ENCODE measurements around the gene ANP32E.

ANP32E gene

GRCh38 chr1:150235852-150236613, at the start of gene ANP32E:
Gene ANP32E, minus strand, starts transcription at chr1:150236112. Its CDS starts 326 bp downstream, at chr1:150235786.
- TF ChIP-seq CTCF (IDR thresholded peaks at IDR 0.05; ENCODE audit: low read depth, low read length) = no peak; the same call in 1 of the 2 replicates

DNA sequence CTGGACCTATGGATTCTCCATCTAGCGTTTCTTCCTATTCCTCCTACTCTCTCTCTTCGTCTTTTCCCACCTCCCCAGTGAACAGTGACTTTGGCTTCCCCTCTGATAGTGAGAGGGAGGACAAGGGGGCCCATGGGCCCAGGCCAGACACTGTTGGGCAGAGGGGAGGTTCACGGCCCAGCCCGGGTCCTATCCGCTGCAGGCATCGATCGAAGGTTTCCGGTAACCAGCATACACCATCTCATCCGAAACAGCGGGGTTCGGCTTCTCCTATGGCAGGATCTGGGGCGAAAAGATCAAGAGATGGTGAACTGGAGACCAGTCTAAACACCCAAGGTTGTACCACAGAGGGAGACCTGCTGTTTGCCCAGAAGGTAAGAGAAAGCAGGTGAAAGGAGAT, 47.3 kb upstream of the ANP32E start:
- no peak for TF ChIP-seq CTCF (IDR thresholded peaks at IDR 0.05; ENCODE audit: low read depth, low read length)
- DNase-seq (ENCODE audit: extremely low read depth, low read depth) = no peak

More at GRCh38 chr1:150235852-150236613, at the start of gene ANP32E:
- peak; percentile 98 for DNase-seq (ENCODE audit: extremely low read depth, low read depth)

- TF ChIP-seq CTCF (IDR thresholded peaks at IDR 0.05; ENCODE audit: low read depth, low read length) = no peak
- DNase-seq (ENCODE audit: extremely low read depth, low read depth) = no peak
Measured at GRCh38 chr1:150282558-150282958, 46.6 kb upstream of the ANP32E start.

DNA sequence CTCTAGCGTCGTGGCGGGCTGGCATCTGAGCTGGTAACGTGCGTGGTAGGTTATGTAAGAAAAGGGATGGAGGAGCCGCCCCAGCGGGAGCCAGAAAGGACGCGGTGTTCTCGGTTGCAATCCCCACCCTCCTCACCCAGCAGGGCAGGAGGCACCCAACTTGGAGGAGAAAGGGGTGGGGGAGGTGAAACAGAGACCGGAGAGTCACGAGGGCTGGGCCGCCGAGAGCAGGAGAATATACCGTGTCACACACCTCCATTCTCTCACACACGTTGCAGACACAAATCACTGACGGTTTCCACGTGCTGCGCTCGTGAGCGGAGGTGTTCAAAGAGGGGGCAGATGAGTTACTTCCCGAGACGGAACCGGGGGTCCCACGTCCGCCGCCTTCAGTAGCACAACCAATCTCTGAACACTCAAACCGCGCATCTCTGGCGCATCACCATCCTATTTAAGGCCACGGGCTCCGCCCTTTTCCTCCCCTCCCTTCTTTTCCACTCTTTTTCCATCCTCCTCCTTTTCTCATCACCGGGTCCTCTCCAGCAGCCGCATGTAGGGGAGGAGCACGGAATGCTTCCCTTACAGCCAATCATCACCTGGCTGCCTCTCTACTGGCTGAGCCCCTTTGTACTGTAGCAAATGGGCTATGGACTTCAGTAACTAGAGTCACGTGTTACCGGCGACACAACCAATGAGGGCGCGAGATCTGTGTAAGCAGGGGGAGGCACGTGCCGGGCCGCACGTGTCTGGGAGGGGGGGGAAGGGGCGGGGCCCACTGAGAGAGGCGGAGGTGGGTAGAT, 46.0 kb upstream of the ANP32E start, which contains the start of gene CIART:
TSS of gene CIART (plus strand) at position 797 of the 800 bp plus-strand sequence. CDS start 714 bp downstream, outside the sequence.
- TF ChIP-seq CTCF (IDR thresholded peaks at IDR 0.05; ENCODE audit: low read depth, low read length) = no peak

DNA sequence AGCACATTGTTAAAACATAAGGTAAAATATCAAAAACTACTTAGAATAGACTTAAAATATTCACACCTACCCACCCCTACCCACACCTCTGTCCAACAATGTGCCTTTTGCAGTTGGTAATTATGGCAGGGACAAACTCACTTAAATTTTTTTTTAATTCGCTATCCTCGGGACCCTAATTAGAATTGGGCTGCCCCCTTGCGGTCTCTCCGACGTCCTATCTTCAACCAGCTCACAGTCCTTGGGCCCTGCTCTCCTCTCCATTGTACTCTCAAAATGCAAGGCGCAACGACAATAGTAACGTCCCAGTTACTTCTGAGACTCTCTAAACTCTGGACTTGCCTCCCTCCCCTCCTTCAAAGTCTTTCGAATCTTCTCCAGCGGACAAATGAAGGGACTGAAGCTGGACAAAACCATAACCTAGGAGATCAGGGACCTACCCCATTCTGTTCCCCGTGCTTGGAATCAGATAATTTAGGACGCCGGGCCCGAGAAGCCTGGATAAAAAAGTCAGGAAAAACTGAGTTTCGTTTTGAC, 45.4 kb upstream of the ANP32E start:
- no peak for DNase-seq (ENCODE audit: extremely low read depth, low read depth)

More for the DNA sequence above, 46.0 kb upstream of the ANP32E start, which contains the start of gene CIART:
- peak; percentile 98 for DNase-seq (ENCODE audit: extremely low read depth, low read depth)

GRCh38 chr1:150280138-150280707, 44.3 kb upstream of the ANP32E start:
- DNase-seq (ENCODE audit: extremely low read depth, low read depth) = no peak
- TF ChIP-seq CTCF (IDR thresholded peaks at IDR 0.05; ENCODE audit: low read depth, low read length) = no peak

More for the DNA sequence above, 45.4 kb upstream of the ANP32E start:
- TF ChIP-seq CTCF (IDR thresholded peaks at IDR 0.05; ENCODE audit: low read depth, low read length) = peak; percentile 72
